ENCODE data around the gene JAZF1. TPM values are rescaled to one million over a fixed set of nuclear protein-coding genes. Genes with fewer than 3 reads are reported as not detected.

Gene JAZF1
- total RNA-seq, 4 donors from 2014 or later, result 27.8 to 36.5 (median 30.5) TPM

DNA sequence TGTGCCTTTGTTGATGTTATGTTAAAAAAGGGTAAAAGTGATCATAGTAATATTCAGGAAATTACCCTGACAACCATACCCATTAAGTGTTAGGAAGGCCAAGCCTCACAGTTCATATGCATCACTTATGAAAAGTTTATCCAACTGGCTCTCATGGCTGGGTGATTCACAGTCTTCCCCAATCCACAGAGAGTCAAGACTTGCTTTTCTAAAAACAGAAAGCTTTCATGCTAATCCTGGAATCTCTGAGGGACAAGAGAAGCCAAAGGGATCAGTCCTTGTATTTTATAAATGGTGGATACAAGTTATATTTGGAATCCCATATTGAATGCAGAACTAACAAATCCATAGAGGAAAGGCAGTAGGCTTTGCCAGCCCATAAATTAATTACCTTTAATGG lies 218.3 kb downstream of the JAZF1 start:
- ATAC-seq, result no peak
- Histone ChIP-seq H3K27me3 (no peaks in the 10 kb centered on the region), H3K4me1 (peaks cover 0 to 16% (median 10%) of the 10 kb centered on the region in 3 donors), H3K9me3 (no peaks in the 10 kb centered on the region), H3K27ac (no peak overlapping the region), H3K36me3 (no peaks in the 10 kb centered on the region), H3K4me3 (no peak overlapping the region)
- no peak for TF ChIP-seq POLR2A (IDR thresholded peaks at IDR 0.05)

DNA sequence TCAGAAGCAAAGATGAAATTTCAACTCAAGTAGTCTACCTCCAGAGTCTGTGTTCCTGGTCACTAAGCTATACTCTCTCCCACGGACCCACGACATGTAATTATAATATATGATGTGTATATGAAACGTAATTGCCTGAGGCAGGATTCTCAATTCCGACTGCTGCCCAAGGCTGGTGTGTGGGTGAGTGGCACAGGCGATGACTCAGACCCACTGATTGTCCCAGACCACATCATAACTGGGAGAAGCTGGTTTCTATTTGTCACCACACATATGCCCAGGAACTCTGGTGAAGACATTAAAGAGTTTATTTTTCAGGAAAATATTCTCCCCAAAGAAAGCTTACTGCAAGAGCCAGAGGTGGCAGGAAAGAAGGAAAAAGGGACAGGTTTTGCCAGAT lies 219.3 kb downstream of the JAZF1 start:
- H3K4me3 ChIP-seq, result no peak overlapping the region
- no peak for ATAC-seq
- H3K27me3 ChIP-seq, result no peaks in the 10 kb centered on the region
- no peak overlapping the region for H3K27ac ChIP-seq
- TF ChIP-seq, protein P1, sequence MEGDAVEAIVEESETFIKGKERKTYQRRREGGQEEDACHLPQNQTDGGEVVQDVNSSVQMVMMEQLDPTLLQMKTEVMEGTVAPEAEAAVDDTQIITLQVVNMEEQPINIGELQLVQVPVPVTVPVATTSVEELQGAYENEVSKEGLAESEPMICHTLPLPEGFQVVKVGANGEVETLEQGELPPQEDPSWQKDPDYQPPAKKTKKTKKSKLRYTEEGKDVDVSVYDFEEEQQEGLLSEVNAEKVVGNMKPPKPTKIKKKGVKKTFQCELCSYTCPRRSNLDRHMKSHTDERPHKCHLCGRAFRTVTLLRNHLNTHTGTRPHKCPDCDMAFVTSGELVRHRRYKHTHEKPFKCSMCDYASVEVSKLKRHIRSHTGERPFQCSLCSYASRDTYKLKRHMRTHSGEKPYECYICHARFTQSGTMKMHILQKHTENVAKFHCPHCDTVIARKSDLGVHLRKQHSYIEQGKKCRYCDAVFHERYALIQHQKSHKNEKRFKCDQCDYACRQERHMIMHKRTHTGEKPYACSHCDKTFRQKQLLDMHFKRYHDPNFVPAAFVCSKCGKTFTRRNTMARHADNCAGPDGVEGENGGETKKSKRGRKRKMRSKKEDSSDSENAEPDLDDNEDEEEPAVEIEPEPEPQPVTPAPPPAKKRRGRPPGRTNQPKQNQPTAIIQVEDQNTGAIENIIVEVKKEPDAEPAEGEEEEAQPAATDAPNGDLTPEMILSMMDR (IDR thresholded peaks at IDR 0.05), result no peak
- TF ChIP-seq POLR2A (IDR thresholded peaks at IDR 0.05) (no peak), POLR2AphosphoS5 (IDR thresholded peaks at IDR 0.05) (no peak), EP300 (IDR thresholded peaks at IDR 0.05) (no peak)
- WGBS, 2 donors (ENCODE audit: low coverage in 1 of 2), result 83 to 92% methylated on average over 1 to 5 of the region's 5 CpGs
- no peaks in the 10 kb centered on the region for H3K9me3 ChIP-seq
- peaks cover 0 to 7% (median 7%) of the 10 kb centered on the region in 3 donors for H3K4me1 ChIP-seq
- no peaks in the 10 kb centered on the region for H3K36me3 ChIP-seq

DNA sequence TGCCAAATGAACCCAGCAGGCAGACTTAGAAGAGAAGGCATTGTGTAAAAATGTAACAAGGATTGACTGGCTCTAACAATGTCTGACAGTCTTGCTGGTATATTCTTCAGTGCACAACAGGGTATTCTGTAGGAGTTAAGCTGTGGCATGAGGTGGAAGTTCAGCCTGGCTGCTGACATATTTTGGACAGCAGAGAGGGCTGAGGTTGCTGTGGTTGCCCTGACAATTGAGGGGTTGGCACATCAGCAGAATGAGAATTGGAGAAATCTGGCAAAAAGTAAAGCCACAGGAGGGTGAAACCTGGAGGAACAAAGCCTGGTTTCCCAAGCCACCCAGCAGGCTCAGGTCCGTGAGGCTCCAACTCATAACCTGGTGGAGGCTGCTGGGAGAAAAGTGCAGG lies 220.2 kb downstream of the JAZF1 start:
- TF ChIP-seq, protein P1 (IDR thresholded peaks at IDR 0.05), result no peak
- TF ChIP-seq POLR2A (IDR thresholded peaks at IDR 0.05), result no peak
- no peak for TF ChIP-seq EP300 (IDR thresholded peaks at IDR 0.05)
- no peak for TF ChIP-seq POLR2AphosphoS5 (IDR thresholded peaks at IDR 0.05)
- Histone ChIP-seq H3K27me3 (no peaks in the 10 kb centered on the region), H3K4me1 (no peaks in the 10 kb centered on the region), H3K27ac (no peak overlapping the region), H3K9me3 (no peaks in the 10 kb centered on the region), H3K36me3 (no peaks in the 10 kb centered on the region), H3K4me3 (no peak overlapping the region)
- 90% methylated on average over 1 of the region's 1 CpG; no CpG with 5 or more reads in 1 of the 2 donors for WGBS, 2 donors (ENCODE audit: low coverage in 1 of 2)
- ATAC-seq, result no peak

DNA sequence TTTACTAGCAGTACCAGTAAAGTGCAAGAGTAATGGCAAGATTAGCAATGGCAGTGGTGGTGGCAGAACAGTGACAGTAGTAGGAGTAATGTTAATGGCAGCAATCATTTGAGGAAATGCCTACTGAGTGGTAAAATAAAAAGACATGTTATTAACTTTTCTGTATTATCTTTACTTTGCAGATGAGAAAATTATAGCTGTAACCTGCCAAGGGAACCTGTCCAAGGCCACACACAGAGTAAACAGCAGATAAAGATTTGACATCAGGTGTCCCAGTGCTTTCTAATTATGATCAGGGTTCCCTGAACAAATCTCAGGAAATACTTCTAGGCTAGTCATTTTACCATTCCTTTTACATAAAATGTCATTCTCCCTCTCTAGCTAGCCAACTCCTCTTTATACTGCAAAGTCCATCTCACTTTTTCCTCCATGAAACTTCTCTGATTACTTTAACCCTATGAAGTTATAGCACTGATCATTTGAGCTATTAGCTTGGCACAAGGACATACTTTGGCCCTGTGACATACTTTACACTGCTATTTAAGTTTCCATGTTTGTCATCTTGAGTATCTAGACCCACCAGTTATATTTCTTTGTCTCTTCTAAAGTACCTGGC lies 221.6 kb downstream of the JAZF1 start:
- no peak overlapping the region for H3K4me3 ChIP-seq
- no peaks in the 10 kb centered on the region for H3K4me1 ChIP-seq
- H3K9me3 ChIP-seq, result no peaks in the 10 kb centered on the region
- no peaks in the 10 kb centered on the region for H3K27me3 ChIP-seq
- H3K36me3 ChIP-seq, result no peaks in the 10 kb centered on the region
- TF ChIP-seq POLR2AphosphoS5 (IDR thresholded peaks at IDR 0.05), result no peak
- no peak for TF ChIP-seq EP300 (IDR thresholded peaks at IDR 0.05)
- no peak for TF ChIP-seq POLR2A (IDR thresholded peaks at IDR 0.05)
- TF ChIP-seq, protein P1 (IDR thresholded peaks at IDR 0.05), result no peak
- no peak overlapping the region for H3K27ac ChIP-seq
- no peak for ATAC-seq

DNA sequence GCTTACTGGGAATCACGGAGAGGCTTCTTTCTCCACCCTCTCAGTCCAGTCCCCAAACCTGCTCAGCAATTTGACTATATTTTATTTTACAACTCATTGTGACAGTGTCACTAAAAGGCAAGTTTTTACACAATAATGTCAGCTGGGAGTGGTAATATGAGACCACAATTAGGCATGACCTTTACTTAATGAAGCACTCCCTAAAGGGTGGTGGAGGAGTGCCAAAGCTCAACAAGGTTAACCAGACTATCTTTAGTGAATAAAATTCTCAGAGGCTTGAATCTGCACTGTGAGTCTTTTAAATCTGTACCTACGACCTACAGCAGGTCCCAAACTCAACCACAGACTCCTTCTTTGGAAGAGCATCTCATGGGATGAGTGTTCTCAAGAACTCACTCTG lies 225.0 kb downstream of the JAZF1 start:
- peaks cover 0 to 11% (median 0%) of the 10 kb centered on the region in 3 donors for H3K4me1 ChIP-seq
- no peak for ATAC-seq
- H3K36me3 ChIP-seq, result no peaks in the 10 kb centered on the region
- H3K9me3 ChIP-seq, result no peaks in the 10 kb centered on the region
- TF ChIP-seq EP300 (IDR thresholded peaks at IDR 0.05) (no peak), POLR2AphosphoS5 (IDR thresholded peaks at IDR 0.05) (no peak), POLR2A (IDR thresholded peaks at IDR 0.05) (no peak)
- TF ChIP-seq, protein P1 (IDR thresholded peaks at IDR 0.05), result no peak
- no peak overlapping the region for H3K27ac ChIP-seq
- H3K27me3 ChIP-seq, result no peaks in the 10 kb centered on the region
- WGBS, 2 donors (ENCODE audit: low coverage in 1 of 2), result 56 to 100% methylated on average over 1 of the region's 2 CpGs
- H3K4me3 ChIP-seq, result no peak overlapping the region

All from gastroesophageal sphincter (tissue), 4 donors.